ENCODE measurements around the gene SPHKAP. TPM values are rescaled to one million over a fixed set of nuclear protein-coding genes. Genes with fewer than 3 reads are reported as not detected.
"Not testable (repeated sequence)": the region's sequence is repeated elsewhere in the genome, so short reads cannot be mapped to it uniquely, and the experiment has no call there.

The SPHKAP gene
- total RNA-seq, 2 donors from 2014 or later: not detected

GRCh38 chr2:227942965-227943364 is 238.5 kb downstream of the SPHKAP start:
- H3K9me3 Mint-ChIP-seq: no peaks in the 10 kb centered on the region
- H3K4me1 Mint-ChIP-seq (ENCODE audit: low read depth): no peaks in the 10 kb centered on the region
- no peaks in the 10 kb centered on the region for H3K36me3 Mint-ChIP-seq (ENCODE audit: insufficient read depth in 2 of 2)
- H3K27me3 Mint-ChIP-seq (ENCODE audit: low read depth): peaks cover 7% of the 10 kb centered on the region
- no peak overlapping the region for H3K4me3 Mint-ChIP-seq
- DNase-seq (no peak), ATAC-seq (replicated peaks in 1 of 2) (no peak)
- H3K27ac Mint-ChIP-seq: no peak overlapping the region

DNA sequence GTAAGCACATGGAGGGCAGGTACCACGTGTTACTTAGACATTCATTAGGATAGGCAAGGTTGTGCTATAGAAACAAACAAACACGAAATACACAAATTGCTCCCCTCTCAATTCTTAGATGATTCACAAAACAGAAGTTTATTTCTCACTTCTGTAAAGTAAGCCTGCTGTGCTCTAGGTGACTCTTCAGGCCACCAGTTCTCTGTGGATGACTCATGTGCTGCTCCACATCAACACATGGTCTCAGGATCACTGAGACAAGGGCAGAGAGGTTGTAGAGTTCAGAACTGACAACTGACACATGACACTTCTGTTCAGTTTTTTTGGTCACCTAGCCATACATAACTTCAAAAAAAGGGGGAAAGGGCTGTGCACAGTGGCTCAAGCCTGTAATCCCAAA is 239.5 kb downstream of the SPHKAP start:
- H3K27ac Mint-ChIP-seq: no peak overlapping the region
- ATAC-seq (replicated peaks in 1 of 2) (peak in 1 of 2 donors; percentile 61), DNase-seq (no peak)

GRCh38 chr2:227939271-227940027 is 242.0 kb downstream of the SPHKAP start:
- Mint-ChIP-seq H3K4me3 (no peak overlapping the region), H3K4me1 (ENCODE audit: low read depth) (no peaks in the 10 kb centered on the region), H3K27me3 (ENCODE audit: low read depth) (peaks cover 7% of the 10 kb centered on the region), H3K36me3 (ENCODE audit: insufficient read depth in 2 of 2) (no peaks in the 10 kb centered on the region), H3K9me3 (no peaks in the 10 kb centered on the region), H3K27ac (no peak overlapping the region)
- DNase-seq: peak in 1 of 2 donors; percentile 9
- no peak for ATAC-seq (replicated peaks in 1 of 2)

More for the DNA sequence above, 239.5 kb downstream of the SPHKAP start:
- Mint-ChIP-seq H3K27me3 (ENCODE audit: low read depth) (peaks cover 7% of the 10 kb centered on the region), H3K4me1 (ENCODE audit: low read depth) (no peaks in the 10 kb centered on the region), H3K36me3 (ENCODE audit: insufficient read depth in 2 of 2) (no peaks in the 10 kb centered on the region), H3K4me3 (no peak overlapping the region), H3K9me3 (no peaks in the 10 kb centered on the region)

DNA sequence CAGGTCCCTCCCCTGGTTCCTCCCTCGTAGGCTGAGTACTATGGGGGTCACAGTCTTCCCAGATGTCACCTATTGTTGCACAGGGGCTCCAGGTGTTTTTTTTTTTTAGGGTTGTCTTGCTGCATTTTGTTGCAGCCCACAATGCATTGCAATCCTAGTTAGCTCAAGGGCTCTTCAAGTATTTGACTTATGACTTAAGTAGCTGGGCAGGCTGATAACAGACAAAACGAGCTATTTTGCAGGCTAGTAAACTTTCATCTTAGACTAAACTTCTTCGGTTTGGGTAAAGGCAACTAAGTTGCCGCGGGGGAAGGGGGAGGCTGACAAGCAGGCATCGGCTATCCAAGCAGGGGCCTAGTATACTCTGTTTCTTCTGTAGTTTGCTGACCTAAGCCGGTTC is 245.2 kb downstream of the SPHKAP start:
- not testable (repeated sequence) for DNase-seq; ATAC-seq (replicated peaks in 1 of 2); H3K27me3 Mint-ChIP-seq (ENCODE audit: low read depth); H3K9me3 Mint-ChIP-seq; H3K4me1 Mint-ChIP-seq (ENCODE audit: low read depth); H3K4me3 Mint-ChIP-seq; H3K36me3 Mint-ChIP-seq (ENCODE audit: insufficient read depth in 2 of 2); H3K27ac Mint-ChIP-seq

- peaks cover under 1% of the 10 kb centered on the region for H3K27me3 Mint-ChIP-seq (ENCODE audit: low read depth)
- ATAC-seq (replicated peaks in 1 of 2): no peak
- H3K9me3 Mint-ChIP-seq: peaks cover 0 to 2% of the 10 kb centered on the region in 2 donors
These were observed 247.6 kb downstream of the SPHKAP start for GRCh38 chr2:227933884-227934283.

GRCh38 chr2:227932403-227932802 is 249.1 kb downstream of the SPHKAP start:
- no peaks in the 10 kb centered on the region for H3K36me3 Mint-ChIP-seq (ENCODE audit: insufficient read depth in 2 of 2)
- no peaks in the 10 kb centered on the region for H3K4me1 Mint-ChIP-seq (ENCODE audit: low read depth)
- no peaks in the 10 kb centered on the region for H3K27me3 Mint-ChIP-seq (ENCODE audit: low read depth)
- peaks cover 0 to 2% of the 10 kb centered on the region in 2 donors for H3K9me3 Mint-ChIP-seq
- no peak overlapping the region for H3K4me3 Mint-ChIP-seq
- DNase-seq: no peak
- no peak for ATAC-seq (replicated peaks in 1 of 2)
- H3K27ac Mint-ChIP-seq: no peak overlapping the region

More at GRCh38 chr2:227933884-227934283, 247.6 kb downstream of the SPHKAP start:
- Mint-ChIP-seq H3K27ac (no peak overlapping the region), H3K36me3 (ENCODE audit: insufficient read depth in 2 of 2) (no peaks in the 10 kb centered on the region), H3K4me1 (ENCODE audit: low read depth) (no peaks in the 10 kb centered on the region), H3K4me3 (no peak overlapping the region)
- no peak for DNase-seq

DNA sequence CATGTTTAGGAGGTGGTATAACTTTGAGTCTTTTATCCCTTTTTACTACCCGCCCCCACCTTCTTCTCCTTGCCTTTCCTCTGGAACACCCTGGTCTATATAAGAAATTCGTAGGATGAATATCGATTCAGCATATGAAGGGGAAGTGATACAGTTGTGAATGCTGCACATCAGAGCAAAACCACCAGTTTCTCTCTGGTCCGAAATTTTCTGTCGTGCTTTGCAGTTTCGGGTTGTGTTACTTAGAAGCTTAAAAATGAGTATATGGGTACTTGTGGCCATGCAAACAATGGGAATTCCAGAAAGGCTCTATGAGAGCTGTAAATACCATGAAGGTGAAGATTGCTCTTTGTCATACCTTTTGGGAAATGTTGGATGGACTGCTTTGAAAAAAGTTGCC is 249.5 kb downstream of the SPHKAP start:
- Mint-ChIP-seq H3K9me3 (peaks cover 3 to 4% of the 10 kb centered on the region in 2 donors), H3K27me3 (ENCODE audit: low read depth) (no peaks in the 10 kb centered on the region), H3K4me1 (ENCODE audit: low read depth) (no peaks in the 10 kb centered on the region), H3K27ac (no peak overlapping the region), H3K4me3 (no peak overlapping the region), H3K36me3 (ENCODE audit: insufficient read depth in 2 of 2) (no peaks in the 10 kb centered on the region)
- no peak for DNase-seq
- ATAC-seq (replicated peaks in 1 of 2): no peak

All from activated T-cell treated with anti-CD3 and anti-CD28 coated beads, Interleukin-2, amount 50 U/mL, for 72 hours (primary cell).